CD4-positive, alpha-beta T cell treated with Interleukin-17A for 4 hours (primary cell): ENCODE results near the gene TAB2.
"Not testable (repeated sequence)": the region's sequence is repeated elsewhere in the genome, so short reads cannot be mapped to it uniquely, and the experiment has no call there.

ENCODE experiments used
- DNase-seq: peaks from one replicate; pipeline ENCODE4 v3.0.0-alpha.2; 2020; ENCODE audit warnings: mixed read lengths

Gene TAB2

DNA sequence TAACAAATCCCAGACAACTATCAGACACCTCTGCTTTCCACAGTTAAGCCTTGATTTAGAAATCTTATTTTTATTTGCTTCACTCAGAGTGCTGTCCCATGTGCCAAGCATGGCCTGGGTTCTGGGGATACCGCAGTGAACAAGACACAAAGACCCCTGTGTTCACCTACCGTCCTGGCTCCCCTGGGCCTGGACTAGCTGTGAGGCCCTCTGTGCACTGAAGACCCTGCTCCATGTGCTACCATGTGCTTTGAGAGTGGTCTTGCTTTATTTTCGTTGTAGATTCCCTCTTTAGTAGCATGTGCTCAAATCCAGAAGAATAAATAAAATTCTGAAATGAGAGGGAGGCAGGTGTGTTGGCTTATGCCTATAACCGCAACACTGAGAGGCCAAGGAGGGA lies 105.1 kb downstream of the TAB2 start:
- DNase-seq, result no peak

DNA sequence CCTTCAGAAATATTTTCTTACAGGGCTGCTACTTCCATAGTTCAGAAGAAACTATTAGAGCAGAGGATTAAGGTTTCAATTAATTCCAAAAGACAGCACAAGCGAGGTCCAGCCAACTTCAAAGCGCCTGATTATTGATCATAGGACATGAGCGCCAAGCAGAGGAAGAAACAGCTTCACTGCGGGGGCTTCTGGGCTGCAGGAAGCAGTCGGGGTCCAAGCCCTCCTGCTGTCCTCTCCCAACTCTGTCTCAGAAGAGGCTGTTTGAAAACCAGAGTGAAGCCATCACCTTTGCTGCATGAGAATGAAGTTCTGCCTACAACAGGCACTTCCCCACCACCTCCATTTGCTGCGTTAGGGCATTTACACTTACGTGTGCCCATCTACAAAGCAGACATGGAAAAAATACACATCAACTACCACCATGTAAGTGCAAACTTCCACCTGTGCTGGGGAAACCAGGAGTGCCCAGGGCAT lies 106.5 kb downstream of the TAB2 start:
- DNase-seq, result no peak

DNA sequence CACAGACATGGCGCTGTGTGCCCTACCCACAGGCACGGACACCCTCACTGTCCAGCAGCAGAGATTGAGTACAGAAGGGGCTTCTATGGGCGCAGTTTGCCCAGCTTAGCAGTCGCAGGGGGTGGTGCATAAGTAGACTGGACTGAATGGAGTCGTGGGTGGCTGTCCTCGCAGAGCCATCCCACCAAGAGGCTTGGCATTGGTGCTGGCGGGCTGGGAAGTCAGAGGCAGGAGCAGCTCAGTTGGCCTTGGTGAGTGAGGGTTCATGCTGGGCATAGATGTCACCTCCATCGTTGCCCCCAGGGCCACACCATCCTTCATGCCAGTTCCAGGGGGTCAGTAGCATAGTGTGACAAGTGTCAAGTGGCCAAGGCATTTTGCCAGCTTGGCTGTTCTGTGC lies 107.7 kb downstream of the TAB2 start:
- DNase-seq, result no peak

DNA sequence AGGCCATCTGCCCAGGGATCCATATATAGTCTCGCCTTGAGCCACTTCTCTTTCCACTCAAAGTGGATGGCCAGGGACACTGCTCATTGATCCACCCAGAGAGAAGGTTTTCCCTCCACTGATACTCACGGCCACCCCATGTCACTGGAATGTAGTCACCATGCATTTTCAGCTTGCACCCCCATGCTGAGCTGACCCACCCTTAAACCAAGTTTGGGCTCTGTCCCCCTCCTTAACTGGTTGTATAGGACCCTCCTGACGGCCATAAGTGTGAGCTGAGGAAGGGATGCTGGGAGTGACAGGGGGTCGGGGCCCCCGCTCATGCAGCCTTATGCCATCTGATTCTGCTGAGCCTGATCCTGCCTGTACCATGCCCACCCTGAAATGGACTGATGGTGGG lies 108.2 kb downstream of the TAB2 start:
- DNase-seq, result no peak

DNA sequence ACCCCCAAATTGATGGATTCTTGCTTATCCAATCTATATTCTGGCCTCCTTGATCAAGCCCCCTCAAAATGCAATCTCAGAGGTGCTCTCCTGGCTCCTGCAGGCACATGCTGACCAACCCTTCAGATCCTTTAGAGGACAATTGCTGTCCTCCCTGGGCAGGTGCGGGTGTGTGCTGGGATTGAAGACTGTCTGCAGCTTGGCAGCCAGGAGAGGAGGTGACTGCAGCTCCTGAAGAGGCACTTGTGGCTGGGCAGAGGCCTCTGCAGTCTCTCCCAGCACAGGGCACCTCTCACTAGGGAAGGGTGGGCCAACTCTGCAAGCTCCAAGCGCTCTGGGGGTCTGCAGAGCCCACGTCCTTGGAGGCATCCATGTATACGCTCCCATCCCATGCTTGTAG lies 111.1 kb downstream of the TAB2 start:
- no peak for DNase-seq

DNA sequence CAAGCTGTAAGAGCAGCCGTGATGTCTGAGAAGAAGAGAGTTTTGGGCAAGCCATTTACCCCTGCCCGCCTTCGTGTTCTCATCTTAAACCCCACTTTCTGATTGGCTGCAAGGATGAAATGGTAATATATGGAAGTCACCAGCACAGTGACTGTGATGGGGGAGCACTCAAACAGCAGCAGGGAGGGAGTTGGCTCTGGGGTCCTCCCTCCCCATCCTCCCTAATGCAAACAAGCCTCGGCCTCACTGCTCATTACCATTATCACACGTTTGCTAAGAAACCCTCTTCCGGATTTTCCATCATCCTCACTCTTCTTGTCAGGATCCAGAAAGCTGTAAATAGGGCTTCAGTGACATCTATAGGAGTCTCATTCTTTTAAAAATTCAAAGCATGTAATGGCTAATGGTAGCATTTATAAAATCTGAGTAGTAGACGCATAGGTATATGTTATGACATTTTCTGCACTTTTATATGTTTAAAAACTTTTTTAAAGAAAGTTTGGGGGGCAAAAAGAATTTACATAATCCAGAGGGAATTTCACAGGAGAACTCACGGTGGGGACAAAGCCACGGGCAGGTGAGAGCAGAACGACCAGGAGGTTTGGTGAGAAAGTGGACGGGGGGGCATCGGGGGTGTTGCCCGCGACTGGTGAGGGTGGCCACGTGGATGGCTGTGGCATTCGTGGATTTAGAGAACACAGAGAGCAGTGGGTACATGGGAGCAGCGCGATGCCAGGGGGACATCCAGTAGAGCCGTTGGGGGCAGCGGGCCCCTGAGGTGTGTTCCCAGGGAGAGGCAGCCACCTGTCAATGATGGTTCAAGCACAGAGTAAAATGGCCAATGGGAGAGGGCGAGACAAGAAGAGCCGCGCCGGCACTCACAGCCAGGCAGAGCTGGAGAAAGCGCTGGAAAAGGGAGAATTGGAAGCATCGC lies 112.2 kb downstream of the TAB2 start:
- no peak for DNase-seq

DNA sequence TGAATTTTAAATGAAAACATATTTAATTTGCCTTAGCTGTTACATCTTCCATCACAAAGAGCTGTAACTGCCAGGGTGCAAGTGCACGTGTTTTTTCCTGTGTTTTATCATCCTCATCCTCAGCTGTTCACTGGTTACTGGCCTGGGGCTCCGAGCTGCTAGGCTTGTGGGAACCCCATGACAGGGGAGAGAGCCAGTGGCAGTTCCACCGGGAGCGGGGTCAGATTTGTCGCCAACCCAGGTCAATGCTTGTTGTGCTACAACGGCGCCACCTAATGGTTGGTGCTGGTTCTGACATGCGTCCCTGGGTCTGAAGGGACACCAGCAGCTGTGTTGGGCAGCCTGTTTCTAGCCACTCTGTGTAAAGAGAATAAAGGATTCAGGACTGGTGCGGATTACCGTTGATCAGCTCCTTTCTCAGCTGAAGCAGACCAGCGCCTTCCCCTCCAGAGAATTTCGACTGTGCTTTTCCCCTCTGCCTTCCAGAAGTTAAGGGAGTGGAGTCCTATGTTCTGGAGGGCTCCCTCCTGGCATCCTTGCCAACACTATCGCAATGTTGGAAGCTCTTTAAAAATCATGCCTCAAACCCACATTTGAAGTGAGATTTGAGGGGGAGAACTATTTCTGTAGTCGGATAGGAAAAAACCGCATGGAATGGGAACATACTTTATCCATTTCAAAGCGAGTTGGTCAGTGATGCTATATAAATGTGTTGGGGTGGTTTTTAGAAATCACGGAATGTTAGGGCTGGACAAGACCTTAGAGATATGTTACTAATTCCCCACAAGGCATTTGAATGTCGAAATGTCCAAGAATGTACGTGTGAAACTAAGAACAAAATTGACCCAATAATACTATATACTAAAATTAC lies 114.6 kb downstream of the TAB2 start:
- peak; percentile 93 for DNase-seq

DNA sequence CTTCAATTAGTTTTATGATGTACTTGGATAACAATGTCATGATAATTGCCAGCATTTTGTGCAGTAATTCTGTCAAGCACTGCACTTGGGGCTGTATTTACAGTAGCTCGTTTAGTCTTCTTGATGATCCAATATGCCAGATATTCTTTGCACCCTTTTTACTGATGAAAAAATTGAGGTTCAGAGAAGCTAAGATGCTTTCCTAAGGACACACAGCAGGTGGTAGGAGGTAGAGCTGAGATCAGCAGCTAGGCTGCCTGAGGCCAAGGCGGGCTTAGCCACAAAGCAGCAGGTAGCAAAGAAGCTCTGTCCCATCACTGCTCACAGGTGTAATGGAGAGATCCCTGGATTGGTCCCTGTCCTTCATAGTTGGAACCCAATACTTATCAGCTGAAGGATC lies 115.9 kb downstream of the TAB2 start:
- no peak for DNase-seq

DNA sequence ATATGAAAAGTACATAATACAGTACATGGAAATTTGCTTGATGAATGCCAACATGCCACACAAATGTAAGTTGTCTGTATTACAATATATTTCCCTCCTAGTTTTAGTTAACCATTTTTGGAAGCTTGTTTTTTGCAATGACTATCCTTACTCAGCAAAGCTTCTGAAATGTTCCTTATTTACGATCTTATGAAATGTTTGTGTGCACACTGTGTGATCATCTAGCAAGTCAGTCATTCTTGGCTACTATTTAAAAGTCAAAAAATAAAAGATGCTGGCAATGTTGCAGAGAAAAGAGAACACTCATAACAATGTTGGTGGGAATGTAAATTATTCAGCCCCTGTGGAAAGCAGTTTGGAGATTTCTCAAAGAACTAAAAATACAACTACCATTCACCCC lies 116.4 kb downstream of the TAB2 start:
- DNase-seq, result no peak

DNA sequence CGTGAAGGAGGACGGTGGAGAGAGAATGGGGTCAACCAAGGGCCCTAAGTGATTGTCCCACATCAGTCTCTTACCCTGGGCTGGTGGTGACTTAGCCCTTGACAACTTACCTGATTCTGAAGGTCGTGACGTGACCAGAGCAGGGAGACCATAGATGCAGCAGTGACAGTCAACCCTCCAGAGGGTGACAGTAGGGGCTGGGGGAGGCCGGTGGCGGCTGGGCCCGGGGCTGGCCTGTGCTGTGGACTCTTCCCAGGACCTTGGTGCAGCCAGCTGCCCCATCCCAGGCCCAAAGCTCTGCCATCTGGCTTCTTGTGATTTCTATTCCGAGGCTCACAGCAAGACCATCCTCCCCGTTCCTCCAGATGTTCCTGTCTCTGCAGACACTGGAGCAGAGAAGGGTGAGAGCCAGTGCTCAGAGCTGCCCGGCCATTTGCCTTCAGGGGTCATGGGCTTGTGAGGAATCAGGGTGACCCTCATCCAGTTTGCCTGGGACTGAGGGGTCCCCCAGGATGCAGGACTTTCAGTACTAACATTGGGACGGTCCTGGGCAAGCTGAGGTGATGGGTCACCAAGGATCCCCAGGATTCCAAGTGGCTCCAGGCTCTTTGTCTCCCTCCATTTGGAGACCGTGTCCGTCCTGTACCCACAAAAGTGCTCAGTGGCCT lies 118.5 kb downstream of the TAB2 start:
- DNase-seq, result no peak

DNA sequence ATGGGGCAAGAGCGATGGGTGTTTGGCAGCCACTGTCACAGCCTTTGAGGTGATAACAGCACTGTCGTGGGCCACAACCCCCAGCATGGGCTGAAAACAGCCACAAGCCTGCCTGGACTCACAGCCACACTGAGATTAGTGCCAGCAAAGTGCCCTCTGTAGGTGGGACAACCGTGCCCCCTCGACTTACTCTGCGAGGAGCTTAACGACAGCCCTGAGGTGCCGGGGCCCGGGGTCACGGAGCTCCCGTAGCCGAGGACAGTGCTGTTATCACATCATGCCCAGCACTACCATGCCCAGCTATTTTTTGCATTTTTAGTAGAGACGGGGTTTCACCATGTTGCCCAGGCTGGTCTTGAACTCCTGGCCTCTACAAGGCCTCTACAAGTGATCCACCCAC lies 119.1 kb downstream of the TAB2 start:
- no peak for DNase-seq

DNA sequence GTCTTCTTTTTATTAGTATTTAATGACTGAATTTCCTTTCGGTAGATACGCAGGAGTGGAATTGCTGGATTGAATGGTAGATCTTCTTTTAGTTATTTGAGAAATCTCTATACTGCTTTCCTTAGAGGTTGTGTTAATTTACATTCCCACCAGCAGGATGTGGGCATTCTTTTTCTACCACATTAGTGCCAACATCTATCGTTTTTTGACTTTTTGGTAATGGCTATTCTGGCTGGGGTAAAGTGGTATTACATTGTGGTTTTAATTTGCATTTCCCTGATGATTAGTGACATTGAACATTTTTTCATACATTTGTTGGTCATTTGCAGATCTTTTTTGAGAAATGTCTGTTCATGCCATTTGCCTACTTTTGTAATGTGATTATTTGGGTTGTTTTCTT lies 119.7 kb downstream of the TAB2 start:
- DNase-seq, result no peak

DNA sequence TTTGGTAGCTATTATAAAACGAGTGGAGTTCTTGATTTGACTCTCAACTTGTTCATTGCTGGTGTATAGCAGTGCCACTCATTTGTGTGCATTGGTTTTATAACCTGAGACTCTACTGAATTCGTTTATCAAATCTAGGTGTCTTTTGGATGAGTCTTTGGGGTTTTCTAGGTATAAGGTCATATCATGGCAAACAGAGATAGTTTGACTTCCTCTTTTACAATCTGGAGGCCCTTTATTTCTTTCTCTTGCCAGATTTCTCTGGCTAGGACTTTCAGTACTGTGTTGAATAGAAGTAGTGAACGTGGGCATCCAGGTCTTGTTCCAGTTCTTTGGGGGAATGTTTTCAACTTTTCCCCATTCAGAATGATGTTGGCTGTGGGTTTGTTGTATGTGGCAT lies 121.3 kb downstream of the TAB2 start:
- DNase-seq, result no peak

DNA sequence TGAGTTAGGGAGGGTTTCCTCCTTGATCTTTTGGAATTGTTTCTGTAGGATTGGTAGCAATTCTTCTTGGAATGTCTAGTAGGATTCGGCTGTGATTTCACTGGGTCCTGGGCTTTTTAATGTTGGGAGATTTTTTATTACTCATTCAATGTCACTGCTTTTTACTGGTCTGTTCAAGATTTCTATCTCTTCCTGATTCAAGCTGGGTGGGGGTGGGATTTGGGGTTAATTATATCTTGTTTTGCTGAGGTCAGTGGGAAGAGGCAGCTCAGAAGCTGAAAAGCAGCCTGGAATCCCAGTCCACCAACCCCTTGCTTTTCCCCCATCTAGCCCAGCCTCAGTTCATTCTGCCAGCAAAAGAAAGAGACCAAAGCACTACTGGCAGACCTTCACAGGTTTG lies 122.1 kb downstream of the TAB2 start:
- no peak for DNase-seq

DNA sequence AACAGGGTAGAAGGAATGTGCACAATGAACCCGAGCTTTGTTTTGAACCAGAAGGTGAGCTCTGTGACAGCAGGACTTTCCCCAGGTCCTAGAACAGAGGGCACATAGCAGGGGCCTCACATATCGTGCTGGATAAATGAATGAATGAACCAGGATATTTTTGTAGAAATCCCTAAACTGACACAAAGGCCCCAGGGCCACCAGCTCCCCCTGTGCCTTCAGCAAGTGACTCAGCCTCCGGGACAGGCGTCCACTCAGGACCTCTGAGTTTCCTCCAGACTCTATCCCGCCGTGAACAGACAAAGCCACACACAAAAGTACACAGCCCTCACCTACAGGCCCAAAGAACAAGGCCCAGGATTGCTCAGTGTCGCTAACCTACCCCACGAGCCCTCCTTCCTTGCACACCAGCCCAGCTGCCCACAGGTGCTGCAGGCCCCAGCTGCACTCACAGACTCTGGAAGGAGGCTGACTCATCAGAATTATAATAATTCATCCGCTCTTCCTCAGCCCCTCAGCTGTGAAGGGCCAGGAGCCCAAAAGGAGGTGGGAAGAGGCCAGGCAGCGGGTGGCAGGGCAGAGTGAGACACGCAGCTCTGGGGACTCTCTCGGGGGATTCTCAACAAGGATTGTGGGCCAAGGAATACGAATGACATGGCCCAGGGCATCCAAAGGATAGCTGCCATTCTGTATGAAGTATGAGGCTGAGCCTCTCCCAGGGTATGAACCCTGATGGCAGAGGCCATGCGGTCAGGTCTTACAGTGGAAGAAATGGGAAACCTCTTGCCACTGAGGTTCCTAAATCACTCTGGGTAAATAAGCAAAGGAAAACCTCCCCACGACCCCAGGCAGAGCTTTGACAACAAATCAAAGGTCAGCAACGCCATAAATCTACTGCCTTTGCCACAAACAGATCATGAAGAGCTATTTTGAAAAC lies 123.5 kb downstream of the TAB2 start:
- DNase-seq, result no peak

DNA sequence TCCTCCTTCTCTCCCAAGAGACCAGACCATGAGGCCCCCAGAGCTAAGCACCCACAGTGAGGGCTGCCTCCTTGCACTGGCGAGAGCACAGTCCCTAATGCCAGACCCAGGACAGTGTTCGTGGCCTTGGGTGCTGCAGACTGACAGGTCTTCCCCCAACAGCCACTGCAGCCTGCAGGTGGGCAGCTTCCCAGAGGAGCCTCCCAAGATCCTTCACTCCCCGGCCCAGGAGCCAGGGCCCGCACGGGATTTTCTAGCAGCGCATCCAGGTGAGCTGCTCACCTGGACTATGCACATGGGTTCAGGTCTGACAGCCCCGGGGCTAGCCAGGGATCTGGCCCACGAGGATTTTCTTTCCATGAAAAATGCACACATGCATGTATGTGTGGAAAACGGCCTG lies 124.2 kb downstream of the TAB2 start:
- no peak for DNase-seq

DNA sequence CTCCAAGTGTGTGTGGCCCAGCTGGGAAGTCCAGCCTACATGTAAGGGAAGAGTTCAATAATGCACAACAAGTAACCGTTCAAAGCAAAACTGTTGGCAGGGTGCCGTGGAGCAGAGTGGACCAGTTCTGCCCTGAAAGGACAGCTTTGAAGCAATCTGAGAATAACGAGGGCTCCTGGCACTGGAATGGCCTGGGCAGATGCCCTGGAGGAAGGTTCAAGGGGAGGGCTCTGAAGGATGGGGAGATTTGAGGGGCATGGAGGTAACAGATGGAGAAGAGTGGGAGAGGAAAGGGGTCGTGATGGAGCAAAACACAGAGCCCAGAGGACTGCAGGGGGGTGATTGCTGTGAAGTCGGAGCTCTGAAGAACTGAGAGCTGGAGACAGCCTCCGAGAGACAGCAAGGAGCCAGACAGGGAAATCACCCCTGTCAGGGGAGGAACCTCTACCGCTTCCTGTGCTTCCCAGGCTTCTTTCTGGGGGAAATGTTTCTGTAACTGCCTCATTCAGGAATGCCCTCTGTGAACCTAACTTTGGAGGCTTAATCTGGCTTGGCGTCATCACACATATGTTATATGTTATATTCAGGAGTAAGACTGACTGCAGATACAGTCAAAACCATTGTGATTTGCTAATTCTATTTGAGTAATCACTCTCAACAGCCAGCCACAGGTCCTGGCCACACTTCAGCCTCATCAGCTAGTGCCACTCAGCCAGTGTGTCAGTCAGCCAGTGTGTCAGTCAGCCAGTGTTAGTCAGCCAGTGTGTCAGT lies 126.1 kb downstream of the TAB2 start:
- DNase-seq, result no peak

DNA sequence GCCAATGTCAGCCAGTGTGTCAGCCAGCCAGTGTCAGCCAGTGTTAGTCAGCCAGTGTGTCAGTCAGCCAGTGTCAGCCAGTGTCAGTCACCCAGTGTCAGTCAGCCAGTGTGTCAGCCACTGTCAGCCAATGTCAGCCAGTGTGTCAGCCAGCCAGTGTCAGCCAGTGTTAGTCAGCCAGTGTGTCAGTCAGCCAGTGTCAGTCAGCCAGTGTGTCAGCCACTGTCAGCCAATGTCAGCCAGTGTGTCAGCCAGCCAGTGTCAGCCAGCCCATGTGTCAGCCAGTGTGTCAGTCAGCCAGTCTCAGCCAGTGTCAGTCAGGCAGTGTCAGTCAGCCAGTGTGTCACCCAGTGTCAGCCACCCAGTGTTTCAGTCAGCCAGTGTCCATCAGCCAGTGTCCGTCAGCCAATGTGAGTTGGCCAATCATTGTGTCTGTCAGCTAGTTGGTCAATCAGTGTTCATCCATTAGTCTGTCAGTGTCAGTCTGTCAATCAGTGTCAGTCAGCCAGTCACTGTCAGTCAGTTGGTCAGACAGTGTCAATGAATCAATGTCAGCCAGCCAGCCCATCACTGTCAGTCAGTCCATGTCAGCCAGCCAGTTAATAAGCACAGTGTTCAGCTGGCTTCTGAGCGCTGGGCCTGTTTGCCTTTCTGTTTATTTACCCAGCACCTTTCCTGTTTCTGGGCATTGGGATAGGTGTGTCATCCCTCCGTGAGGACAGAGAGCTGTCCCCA lies 127.0 kb downstream of the TAB2 start:
- not testable (repeated sequence) for DNase-seq

DNA sequence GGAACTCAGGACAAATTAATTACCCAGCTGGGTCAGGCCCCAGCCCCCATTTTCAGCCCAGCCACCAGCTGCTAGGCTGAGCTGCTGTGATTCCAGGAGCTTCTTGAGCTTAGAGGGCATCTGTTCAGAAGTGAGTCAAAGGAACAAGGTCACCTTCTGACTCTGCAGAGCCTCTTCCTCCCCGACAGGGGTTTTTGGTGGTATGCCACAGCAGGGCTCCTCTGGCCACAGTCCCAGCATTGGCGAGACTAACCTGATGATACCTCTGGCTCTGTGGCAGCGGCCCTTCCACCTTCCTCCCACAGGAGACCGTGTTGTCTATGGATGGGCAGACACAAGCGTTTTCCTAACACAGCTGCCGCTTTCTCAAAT lies 127.6 kb downstream of the TAB2 start:
- no peak for DNase-seq

DNA sequence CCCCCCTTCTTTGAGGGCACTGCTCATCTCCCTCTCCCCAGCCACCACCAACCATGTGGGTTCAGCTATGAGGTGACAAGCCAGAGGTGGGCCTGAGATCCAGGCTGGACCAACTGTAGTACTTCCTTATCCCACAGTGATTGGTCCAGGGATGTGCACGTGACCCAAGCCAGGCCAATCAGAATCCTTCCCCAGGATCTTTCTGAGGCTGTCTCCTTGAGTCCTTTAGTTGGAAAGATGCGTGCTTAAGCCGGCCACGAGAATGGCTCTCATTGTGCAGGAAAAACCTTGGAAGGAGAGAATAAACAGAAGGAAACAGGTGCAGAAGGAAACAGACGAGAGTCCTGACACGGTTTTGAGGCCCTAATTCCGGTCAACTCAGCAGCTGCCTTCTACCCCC lies 128.1 kb downstream of the TAB2 start:
- no peak for DNase-seq
